Panc1 (cell line): ENCODE results near the gene TFE3. TPM values are rescaled to one million over a fixed set of nuclear protein-coding genes. Genes with fewer than 3 reads are reported as not detected.
"Not testable (repeated sequence)": the region's sequence is repeated elsewhere in the genome, so short reads cannot be mapped to it uniquely, and the experiment has no call there.

ENCODE experiments used
- ATAC-seq: fragments of 200-7000 bp; cut with Tn5 transposase; 2 replicates; pipeline ENCODE4 v1.9.1; 2020; ENCODE audit warnings: mild to moderate bottlenecking, moderate library complexity
- BruUV-seq: library from RNA; stranded (reverse); fragments of 400-500 nt; replicated peaks from 2 replicates; lab custom pipeline; 2021; lab: Mats Ljungman, UMichigan
- CTCF ChIA-PET: fragments of 300-600 bp; sonication (Branson Sonifier 250); formaldehyde crosslinking; loops from one replicate; lab custom pipeline; 2022; ENCODE audit warnings: antibody characterized with exemption; lab: Charles Lee
- POLR2A ChIA-PET: fragments of 300-600 bp; sonication (Branson Sonifier 250); formaldehyde crosslinking; loops from one replicate; lab custom pipeline; 2022; ENCODE audit warnings: antibody characterized with exemption; lab: Charles Lee
- DNase-seq: peaks from one replicate; pipeline ENCODE4 v3.0.0-alpha.2; 2010; ENCODE audit warnings: low read depth, low spot score
- H3K27ac ChIP-seq: 2 replicates; pipeline ENCODE4 v1.5.1; 2011; ENCODE audit warnings: mild to moderate bottlenecking, low read length, inconsistent platforms
- H3K27me3 ChIP-seq: fragments of 200-500 bp; sonication (Bioruptor generic); 2 replicates; pipeline ENCODE4 v1.6.0; 2014; ENCODE audit warnings: low read length, inconsistent platforms; ENCODE audit not compliant: control insufficient read depth, insufficient read depth
- H3K36me3 ChIP-seq: fragments of 200-500 bp; sonication (Bioruptor generic); 2 replicates; pipeline ENCODE4 v1.5.1; 2014; ENCODE audit warnings: inconsistent platforms, mild to moderate bottlenecking, low read length, moderate library complexity; ENCODE audit not compliant: control insufficient read depth, insufficient read depth
- H3K4me1 ChIP-seq: 2 replicates; pipeline ENCODE4 v1.5.1; 2011; ENCODE audit warnings: inconsistent platforms, mild to moderate bottlenecking, low read length, moderate library complexity; ENCODE audit not compliant: control insufficient read depth, insufficient read depth
- H3K4me3 ChIP-seq, 2 experiments: 2 replicates each; pipeline ENCODE4 v1.5.1; 2011 to 2012; ENCODE audit warnings: low read depth in 2 of 2, low read length in 2 of 2, mild to moderate bottlenecking in 2 of 2, inconsistent platforms in 1 of 2, moderate library complexity in 1 of 2
- H3K9me3 ChIP-seq: fragments of 200-500 bp; sonication (Bioruptor generic); 2 replicates; pipeline ENCODE4 v1.5.1; 2014; ENCODE audit warnings: low read depth, mild to moderate bottlenecking, inconsistent platforms, low read length, moderate library complexity; ENCODE audit not compliant: control insufficient read depth, insufficient read depth
- CTCF ChIP-seq: fragments of 450-650 bp; IDR thresholded peaks from 2 replicates; pipeline ENCODE4 v1.5.1; 2017; ENCODE audit warnings: mild to moderate bottlenecking
- POLR2AphosphoS5 ChIP-seq: IDR thresholded peaks from 2 replicates; pipeline ENCODE4 v1.6.1; 2012; ENCODE audit warnings: mild to moderate bottlenecking, low read depth, low read length, moderate library complexity
- SIN3A ChIP-seq: IDR thresholded peaks from 2 replicates; pipeline ENCODE4 v1.6.1; 2012; ENCODE audit warnings: low read depth, mild to moderate bottlenecking, low read length, moderate library complexity, borderline replicate concordance; ENCODE audit not compliant: insufficient read depth
- TCF7L2 ChIP-seq: IDR thresholded peaks from 2 replicates; pipeline ENCODE4 v1.6.1; 2011; ENCODE audit warnings: mild to moderate bottlenecking, low read depth, low read length, inconsistent platforms
- in situ Hi-C: cut with HindIII; loops from 2 replicates; pipeline ENCODE4 v1.10.0; 2016; ENCODE audit warnings: low sequenced_read_pairs, low pct_unique_long_range_greater_than_20kb
- intact Hi-C: fragments of 100-400 bp; cut with micrococcal nuclease; formaldehyde crosslinking; loops from one replicate; pipeline ENCODE4 v1.10.0; 2022; ENCODE audit not compliant: unreplicated experiment
- total RNA-seq: library from RNA; stranded (reverse); gene quantifications from one replicate; pipeline ENCODE4 v1.2.1, GENCODE V29; 2021; ENCODE audit not compliant: unreplicated experiment
- TF ChIP-seq, protein P1 (sequence below), 2 experiments: IDR thresholded peaks; 2 replicates each; pipeline ENCODE4 v1.6.1; 2011 to 2012; ENCODE audit warnings: low read depth in 2 of 2, control low read depth in 1 of 2, low read length in 1 of 2, mild to moderate bottlenecking in 1 of 2, moderate library complexity in 1 of 2; ENCODE audit not compliant: insufficient read depth in 1 of 2

TFE3 gene
- total RNA-seq, 1 experiment from 2014 or later = 45.9 TPM

DNA sequence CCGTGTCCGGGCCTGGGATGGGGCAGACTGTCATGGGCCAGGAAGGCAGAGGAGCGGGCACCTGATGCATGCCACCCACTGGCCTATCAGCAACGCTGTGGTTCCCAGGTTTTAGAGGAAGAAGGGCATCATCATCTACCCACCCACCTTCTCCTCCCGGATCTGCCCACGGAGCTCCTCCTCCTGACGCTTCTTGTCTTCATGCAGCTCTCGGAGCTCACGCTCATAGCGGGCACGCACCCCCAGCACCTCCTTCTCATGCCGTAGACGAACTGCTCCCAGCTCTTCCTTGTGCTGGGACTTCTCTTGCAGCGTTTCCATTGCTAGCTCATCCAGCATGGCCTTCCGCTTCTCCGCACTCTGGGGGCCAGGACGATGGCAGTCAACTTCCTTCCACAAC is 60.1 kb downstream of the TFE3 start:
- in situ Hi-C loops (no loop called here), intact Hi-C loops (no loop called here)
- Histone ChIP-seq H3K36me3 (no peaks in the 10 kb centered on the region; the same call in 1 of the 2 replicates), H3K4me1 (no peaks in the 10 kb centered on the region), H3K27me3 (no peaks in the 10 kb centered on the region), H3K27ac (no peak overlapping the region), H3K9me3 (no peaks in the 10 kb centered on the region), H3K4me3 (no peak overlapping the region)
- TSS peak; percentile 72 for BruUV-seq
- TF ChIP-seq, protein P1, sequence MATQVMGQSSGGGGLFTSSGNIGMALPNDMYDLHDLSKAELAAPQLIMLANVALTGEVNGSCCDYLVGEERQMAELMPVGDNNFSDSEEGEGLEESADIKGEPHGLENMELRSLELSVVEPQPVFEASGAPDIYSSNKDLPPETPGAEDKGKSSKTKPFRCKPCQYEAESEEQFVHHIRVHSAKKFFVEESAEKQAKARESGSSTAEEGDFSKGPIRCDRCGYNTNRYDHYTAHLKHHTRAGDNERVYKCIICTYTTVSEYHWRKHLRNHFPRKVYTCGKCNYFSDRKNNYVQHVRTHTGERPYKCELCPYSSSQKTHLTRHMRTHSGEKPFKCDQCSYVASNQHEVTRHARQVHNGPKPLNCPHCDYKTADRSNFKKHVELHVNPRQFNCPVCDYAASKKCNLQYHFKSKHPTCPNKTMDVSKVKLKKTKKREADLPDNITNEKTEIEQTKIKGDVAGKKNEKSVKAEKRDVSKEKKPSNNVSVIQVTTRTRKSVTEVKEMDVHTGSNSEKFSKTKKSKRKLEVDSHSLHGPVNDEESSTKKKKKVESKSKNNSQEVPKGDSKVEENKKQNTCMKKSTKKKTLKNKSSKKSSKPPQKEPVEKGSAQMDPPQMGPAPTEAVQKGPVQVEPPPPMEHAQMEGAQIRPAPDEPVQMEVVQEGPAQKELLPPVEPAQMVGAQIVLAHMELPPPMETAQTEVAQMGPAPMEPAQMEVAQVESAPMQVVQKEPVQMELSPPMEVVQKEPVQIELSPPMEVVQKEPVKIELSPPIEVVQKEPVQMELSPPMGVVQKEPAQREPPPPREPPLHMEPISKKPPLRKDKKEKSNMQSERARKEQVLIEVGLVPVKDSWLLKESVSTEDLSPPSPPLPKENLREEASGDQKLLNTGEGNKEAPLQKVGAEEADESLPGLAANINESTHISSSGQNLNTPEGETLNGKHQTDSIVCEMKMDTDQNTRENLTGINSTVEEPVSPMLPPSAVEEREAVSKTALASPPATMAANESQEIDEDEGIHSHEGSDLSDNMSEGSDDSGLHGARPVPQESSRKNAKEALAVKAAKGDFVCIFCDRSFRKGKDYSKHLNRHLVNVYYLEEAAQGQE (IDR thresholded peaks at IDR 0.05; ENCODE audit: insufficient read depth in 1 of 2, low read depth in 2 of 2, low read length in 1 of 2) = no peak
- TF ChIP-seq TCF7L2 (no peak), SIN3A (no peak), CTCF (no peak), POLR2AphosphoS5 (no peak)
- ChIA-PET CTCF (no interaction called here), POLR2A (no interaction called here)
- ATAC-seq (no peak), DNase-seq (no peak)

GRCh38 chrX:48981178-48981577 is 62.0 kb downstream of the TFE3 start:
- ATAC-seq (no peak), DNase-seq (no peak)
- Histone ChIP-seq H3K27ac (no peak overlapping the region), H3K4me3 (no peak overlapping the region), H3K27me3 (no peaks in the 10 kb centered on the region), H3K9me3 (no peaks in the 10 kb centered on the region), H3K4me1 (no peaks in the 10 kb centered on the region), H3K36me3 (no peaks in the 10 kb centered on the region; the same call in none of the 2 replicates)
- POLR2A ChIA-PET = no interaction called here
- in situ Hi-C loops (no loop called here), intact Hi-C loops (no loop called here)
- CTCF ChIA-PET = no interaction called here
- no peak for TF ChIP-seq POLR2AphosphoS5
- TF ChIP-seq, protein P1 (IDR thresholded peaks at IDR 0.05; ENCODE audit: insufficient read depth in 1 of 2, low read depth in 2 of 2, low read length in 1 of 2) = no peak
- TF ChIP-seq TCF7L2 = no peak
- TF ChIP-seq SIN3A = no peak
- TF ChIP-seq CTCF = no peak
- BruUV-seq = no TSS peak

GRCh38 chrX:48980341-48980740 is 62.8 kb downstream of the TFE3 start:
- H3K27me3 ChIP-seq, ATAC-seq, H3K4me3 ChIP-seq, intact Hi-C loops, BruUV-seq, CTCF ChIA-PET, H3K27ac ChIP-seq, DNase-seq, H3K9me3 ChIP-seq, POLR2A ChIA-PET, H3K4me1 ChIP-seq, in situ Hi-C loops, H3K36me3 ChIP-seq: not testable (repeated sequence)
